HAP-1 (cell line): ENCODE data around the gene SLC35E2B.

Experiments
- DNase-seq, 2 experiments: peaks; one replicate each; pipeline ENCODE4 v3.0.0-alpha.2; 2016 to 2020; ENCODE audit warnings: low spot score in 2 of 2
- H3K27me3 ChIP-seq: fragments of 250-450 bp; sonication (Bioruptor Pico); 2 replicates; pipeline ENCODE4 v1.5.1; 2020; ENCODE audit warnings: low read depth, mild to moderate bottlenecking, moderate library complexity
- H3K36me3 ChIP-seq: fragments of 250-450 bp; sonication (Bioruptor Pico); replicated peaks from 2 replicates; pipeline ENCODE4 v1.5.1; 2020; ENCODE audit warnings: mild to moderate bottlenecking
- H3K4me1 ChIP-seq: fragments of 250-450 bp; sonication (Bioruptor Pico); 2 replicates; pipeline ENCODE4 v1.5.1; 2020; ENCODE audit warnings: mild to moderate bottlenecking
- H3K4me3 ChIP-seq: fragments of 250-450 bp; sonication (Bioruptor Pico); 2 replicates; pipeline ENCODE4 v1.5.1; 2020; ENCODE audit warnings: mild to moderate bottlenecking, moderate library complexity
- H3K9me3 ChIP-seq: fragments of 250-450 bp; sonication (Bioruptor Pico); 2 replicates; pipeline ENCODE4 v1.5.1; 2020; ENCODE audit warnings: mild to moderate bottlenecking, moderate library complexity
- in situ Hi-C: fragments of 300-500 bp; cut with MboI; formaldehyde crosslinking; loops from 3 replicates; pipeline ENCODE4 v1.14.3; 2020; ENCODE audit warnings: low sequenced_read_pairs, inconsistent platforms, mixed read lengths

The SLC35E2B gene

GRCh38 chr1:1616838-1617237 is 75.8 kb downstream of the SLC35E2B start:
- DNase-seq, result no peak
- H3K36me3 ChIP-seq, result peaks cover 8% of the 10 kb centered on the region; the same call in 1 of the 2 replicates
- in situ Hi-C loops, result no loop called here
- H3K4me1 ChIP-seq, result peaks cover 9% of the 10 kb centered on the region
- H3K4me3 ChIP-seq, result peak overlapping the region; percentile 99
- H3K27me3 ChIP-seq, result no peaks in the 10 kb centered on the region
- H3K9me3 ChIP-seq, result no peaks in the 10 kb centered on the region

- DNase-seq, result peak in 1 of 2 experiments; percentile 41
- peaks cover 9% of the 10 kb centered on the region for H3K4me1 ChIP-seq
- H3K9me3 ChIP-seq, result no peaks in the 10 kb centered on the region
- in situ Hi-C loops, result no loop called here
- no peaks in the 10 kb centered on the region for H3K27me3 ChIP-seq
- peaks cover 8% of the 10 kb centered on the region; the same call in 1 of the 2 replicates for H3K36me3 ChIP-seq
- peak overlapping the region; percentile 99 for H3K4me3 ChIP-seq
Observed at GRCh38 chr1:1616045-1616790, 76.4 kb downstream of the SLC35E2B start.

- Histone ChIP-seq H3K4me1 (peaks cover 9% of the 10 kb centered on the region), H3K4me3 (peak within 1 kb of the TSS; percentile 99), H3K36me3 (peaks cover 8% of the 10 kb centered on the region; the same call in 1 of the 2 replicates), H3K9me3 (no peaks in the 10 kb centered on the region), H3K27me3 (no peaks in the 10 kb centered on the region)
- peak; percentile 94 to 97 for DNase-seq
- in situ Hi-C loops, result no loop called here
Observed at GRCh38 chr1:1615256-1616044, 77.1 kb downstream of the SLC35E2B start, which contains the start of gene MIB2. Gene MIB2, plus strand, starts transcription at chr1:1615500. Its CDS starts 7,953 bp downstream, at chr1:1623453.

GRCh38 chr1:1614954-1615255 is 77.7 kb downstream of the SLC35E2B start:
- no peak for DNase-seq
- H3K4me3 ChIP-seq, result peak overlapping the region; percentile 99
- H3K27me3 ChIP-seq, result no peaks in the 10 kb centered on the region
- peaks cover 9% of the 10 kb centered on the region for H3K4me1 ChIP-seq
- peaks cover 8% of the 10 kb centered on the region; the same call in 1 of the 2 replicates for H3K36me3 ChIP-seq
- H3K9me3 ChIP-seq, result no peaks in the 10 kb centered on the region
- in situ Hi-C loops, result loop anchor here (5.0 kb wide), 1 partner anchor 38 kb away; no protein-coding TSS in a partner anchor

- in situ Hi-C loops, result loop anchor here (5.0 kb wide), 1 partner anchor 37 kb away; no protein-coding TSS in a partner anchor
- Histone ChIP-seq H3K36me3 (peaks cover 8% of the 10 kb centered on the region; the same call in 1 of the 2 replicates), H3K9me3 (no peaks in the 10 kb centered on the region), H3K4me1 (peaks cover 9% of the 10 kb centered on the region), H3K4me3 (peak overlapping the region; percentile 99), H3K27me3 (no peaks in the 10 kb centered on the region)
- peak; percentile 22 to 69 for DNase-seq
Observed at GRCh38 chr1:1614204-1614953, 78.2 kb downstream of the SLC35E2B start.

GRCh38 chr1:1613509-1614082 is 79.0 kb downstream of the SLC35E2B start:
- in situ Hi-C loops, result loop anchor here (5.0 kb wide), 1 partner anchor 36 kb away; no protein-coding TSS in a partner anchor
- no peak for DNase-seq
- H3K4me3 ChIP-seq, result peak overlapping the region; percentile 99
- H3K4me1 ChIP-seq, result peaks cover 9% of the 10 kb centered on the region
- no peaks in the 10 kb centered on the region for H3K27me3 ChIP-seq
- peaks cover 8% of the 10 kb centered on the region; the same call in 1 of the 2 replicates for H3K36me3 ChIP-seq
- no peaks in the 10 kb centered on the region for H3K9me3 ChIP-seq

- peaks cover 9% of the 10 kb centered on the region for H3K4me1 ChIP-seq
- no peaks in the 10 kb centered on the region; the same call in 1 of the 2 replicates for H3K36me3 ChIP-seq
- DNase-seq, result no peak
- no peaks in the 10 kb centered on the region for H3K9me3 ChIP-seq
- in situ Hi-C loops, result loop anchor here (5.0 kb wide), 1 partner anchor 35 kb away; no protein-coding TSS in a partner anchor
- H3K27me3 ChIP-seq, result no peaks in the 10 kb centered on the region
- no peak overlapping the region for H3K4me3 ChIP-seq
Observed at GRCh38 chr1:1612104-1612400, 80.5 kb downstream of the SLC35E2B start.

- H3K9me3 ChIP-seq, result no peaks in the 10 kb centered on the region
- no peak for DNase-seq
- H3K4me1 ChIP-seq, result peaks cover 9% of the 10 kb centered on the region
- no peak overlapping the region for H3K4me3 ChIP-seq
- in situ Hi-C loops, result loop anchor here (5.0 kb wide), 1 partner anchor 33 kb away; no protein-coding TSS in a partner anchor
- H3K36me3 ChIP-seq, result no peaks in the 10 kb centered on the region; the same call in 1 of the 2 replicates
- no peaks in the 10 kb centered on the region for H3K27me3 ChIP-seq
Observed at GRCh38 chr1:1610796-1611195, 81.8 kb downstream of the SLC35E2B start.

- Histone ChIP-seq H3K4me3 (no peak overlapping the region), H3K4me1 (peaks cover 9% of the 10 kb centered on the region), H3K36me3 (no peaks in the 10 kb centered on the region), H3K27me3 (no peaks in the 10 kb centered on the region), H3K9me3 (no peaks in the 10 kb centered on the region)
- in situ Hi-C loops, result loop anchor here (5.0 kb wide), 1 partner anchor 33 kb away; no protein-coding TSS in a partner anchor
- DNase-seq, result no peak
Observed at GRCh38 chr1:1609822-1610485, 82.6 kb downstream of the SLC35E2B start.
